GM19193 (cell line): ENCODE measurements around the gene VILL.

ENCODE experiments used
- POLR2A ChIP-seq: IDR thresholded peaks from 4 replicates; pipeline ENCODE4 v1.6.1; 2011; ENCODE audit not compliant: insufficient read depth, insufficient read length; ENCODE audit errors: extremely low read depth

VILL gene

DNA sequence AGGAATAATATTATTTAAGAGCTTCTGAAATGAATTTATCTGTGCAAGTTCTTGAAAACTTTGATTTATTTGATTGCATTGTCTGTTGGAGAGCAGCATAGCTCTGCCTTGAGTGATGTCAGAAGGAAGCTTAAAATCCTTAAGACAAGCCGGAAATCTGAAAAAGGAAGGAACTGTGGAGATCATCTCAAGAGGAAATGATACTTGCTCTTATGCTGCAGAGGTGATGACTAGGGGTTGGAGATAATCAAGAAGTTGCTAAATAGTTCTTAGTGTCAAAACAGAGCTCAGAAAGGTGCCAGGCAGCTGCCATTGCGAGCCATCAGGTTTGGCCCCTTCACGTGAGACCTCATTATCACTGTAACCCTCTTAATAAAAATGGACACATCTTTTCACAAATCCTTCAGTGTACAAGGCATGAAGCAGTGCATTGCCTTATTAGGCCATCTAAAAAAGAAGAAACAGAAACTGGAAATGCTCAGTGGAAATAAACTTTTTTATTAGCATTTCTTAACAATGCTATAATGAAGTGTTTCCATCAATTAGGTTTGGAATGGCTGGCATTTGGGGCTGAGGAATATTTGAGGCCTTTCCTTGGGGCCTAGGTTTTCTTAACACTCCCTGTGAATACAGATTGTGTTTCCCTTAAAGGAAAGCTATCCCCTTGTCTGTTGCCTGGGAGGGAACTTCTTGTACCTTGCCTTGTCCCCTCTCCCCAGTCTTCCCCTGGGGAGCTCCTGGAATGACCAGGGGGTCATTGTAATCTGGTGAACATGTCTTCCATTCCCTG is 34.5 kb upstream of the VILL start:
- no peak for TF ChIP-seq POLR2A

- no peak for TF ChIP-seq POLR2A
These were observed 33.7 kb upstream of the VILL start for GRCh38 chr3:37956723-37957538.

- TF ChIP-seq POLR2A: no peak
These were observed 33.0 kb upstream of the VILL start for GRCh38 chr3:37957539-37957936.

- no peak for TF ChIP-seq POLR2A
These were observed 28.8 kb upstream of the VILL start for GRCh38 chr3:37961622-37962431.

GRCh38 chr3:37963016-37963415 is 27.6 kb upstream of the VILL start:
- no peak for TF ChIP-seq POLR2A

DNA sequence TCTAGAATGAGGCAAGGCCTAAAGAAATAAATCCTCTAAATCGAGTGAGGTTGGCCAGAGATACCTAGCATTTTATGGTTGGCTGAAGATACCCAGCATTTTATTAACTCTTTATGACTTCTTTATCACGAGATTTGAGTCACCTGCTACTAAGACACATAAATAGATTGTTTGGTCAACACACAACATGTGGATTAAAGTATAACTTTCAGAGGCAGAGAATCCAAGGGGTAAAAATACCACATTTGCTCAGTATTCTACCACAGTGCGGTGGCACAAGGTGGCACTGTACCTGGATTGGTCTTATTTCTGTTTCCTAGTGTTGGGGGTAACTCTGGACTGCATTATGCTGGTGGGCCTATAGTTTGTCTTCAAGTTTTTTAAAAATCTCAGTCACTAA is 27.0 kb upstream of the VILL start:
- no peak for TF ChIP-seq POLR2A

DNA sequence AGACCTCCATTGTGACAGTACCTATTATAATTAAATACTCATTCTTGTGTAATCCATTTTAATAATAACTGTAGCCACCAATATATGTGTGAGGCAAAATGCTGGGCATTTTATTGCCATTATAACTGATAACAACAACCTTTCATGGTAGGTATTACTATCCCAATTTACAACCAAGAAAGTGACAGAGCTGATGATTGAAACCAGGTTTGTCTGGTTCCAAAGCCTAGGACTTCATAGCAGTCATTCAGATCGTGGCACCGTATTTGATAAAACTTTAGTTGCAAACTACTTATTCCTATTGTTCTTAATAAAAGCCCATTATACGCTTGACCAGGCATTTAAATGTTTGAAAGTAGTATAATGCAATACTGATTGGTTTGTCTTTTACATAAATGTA is 26.4 kb upstream of the VILL start:
- TF ChIP-seq POLR2A: no peak

GRCh38 chr3:37964716-37965115 is 25.9 kb upstream of the VILL start:
- no peak for TF ChIP-seq POLR2A

- TF ChIP-seq POLR2A: no peak
These were observed 23.2 kb upstream of the VILL start for GRCh38 chr3:37967260-37967881.

DNA sequence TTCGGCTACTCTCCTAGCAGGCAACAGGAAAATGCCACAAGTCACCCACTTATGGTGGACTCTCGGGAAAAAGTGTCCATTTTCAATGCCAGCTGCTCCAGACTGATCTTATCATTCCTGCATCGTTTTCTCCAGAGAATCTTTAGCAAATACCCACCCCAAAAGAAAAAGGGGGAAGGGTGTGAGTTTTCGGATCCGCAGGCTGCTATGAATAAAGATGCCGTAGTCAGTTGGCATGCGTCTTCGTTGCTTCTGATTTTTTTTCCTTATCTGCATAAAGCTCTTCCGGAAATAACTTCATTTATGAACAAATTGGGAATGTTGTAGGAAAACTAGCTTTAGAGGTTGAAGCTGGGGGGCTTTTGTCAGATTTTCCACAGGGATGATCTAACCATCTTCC is 22.4 kb upstream of the VILL start:
- TF ChIP-seq POLR2A: no peak

GRCh38 chr3:37968813-37969595 is 21.6 kb upstream of the VILL start:
- TF ChIP-seq POLR2A: no peak

- no peak for TF ChIP-seq POLR2A
These were observed 20.9 kb upstream of the VILL start for GRCh38 chr3:37969596-37970100.

GRCh38 chr3:37970802-37971201 is 19.8 kb upstream of the VILL start:
- no peak for TF ChIP-seq POLR2A

DNA sequence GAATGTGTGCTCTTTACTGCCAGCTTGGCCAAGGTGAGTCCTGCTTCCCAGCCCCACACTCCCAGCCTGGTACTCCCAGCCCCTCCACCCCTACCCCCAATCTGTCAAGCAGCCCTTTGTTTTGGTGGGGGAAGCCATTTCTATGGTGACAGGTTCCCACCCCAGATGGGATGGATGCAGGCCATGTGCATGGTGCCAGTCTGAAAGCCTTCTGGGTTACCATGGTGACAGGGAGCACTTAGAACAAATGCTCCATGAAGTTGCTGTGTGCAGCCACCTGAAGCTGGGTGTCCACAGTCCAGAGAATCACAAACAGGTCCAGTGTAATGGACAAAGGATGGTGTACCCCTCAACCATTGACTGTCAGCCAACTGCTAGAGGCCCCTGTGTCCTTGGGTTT is 19.1 kb upstream of the VILL start:
- TF ChIP-seq POLR2A: no peak
